Activated T-cell treated with anti-CD3 and anti-CD28 coated beads for 4 hours (primary cell): ENCODE results near the gene SYCE3.
"Not testable (repeated sequence)": the region's sequence is repeated elsewhere in the genome, so short reads cannot be mapped to it uniquely, and the experiment has no call there.

Source experiments
- DNase-seq: peaks from one replicate; pipeline ENCODE4 v3.0.0-alpha.2; 2020

SYCE3 gene

GRCh38 chr22:50562523-50563412 is at the start of gene SYCE3:
Gene SYCE3, minus strand, starts transcription at chr22:50562919. Its CDS starts 6,514 bp downstream, at chr22:50556405.
- DNase-seq, result peak; percentile 96

- no peak for DNase-seq
Measured at GRCh38 chr22:50612168-50612527, 49.4 kb upstream of the SYCE3 start.

- DNase-seq, result no peak
Measured at GRCh38 chr22:50611341-50612060, 48.8 kb upstream of the SYCE3 start.

- no peak for DNase-seq
Measured at GRCh38 chr22:50610581-50610980, 47.9 kb upstream of the SYCE3 start.

GRCh38 chr22:50610041-50610451 is 47.3 kb upstream of the SYCE3 start:
- no peak for DNase-seq

GRCh38 chr22:50609599-50609998 is 46.9 kb upstream of the SYCE3 start:
- DNase-seq, result no peak

GRCh38 chr22:50608996-50609395 is 46.3 kb upstream of the SYCE3 start:
- no peak for DNase-seq

GRCh38 chr22:50608058-50608840 is 45.5 kb upstream of the SYCE3 start:
- not testable (repeated sequence) for DNase-seq

GRCh38 chr22:50607659-50608020 is 44.9 kb upstream of the SYCE3 start:
- no peak for DNase-seq

GRCh38 chr22:50606946-50607658 is 44.4 kb upstream of the SYCE3 start:
- DNase-seq, result no peak

GRCh38 chr22:50606165-50606945 is 43.6 kb upstream of the SYCE3 start:
- DNase-seq, result no peak

GRCh38 chr22:50605613-50606074 is 42.9 kb upstream of the SYCE3 start:
- no peak for DNase-seq

- no peak for DNase-seq
Measured at GRCh38 chr22:50605002-50605612, 42.4 kb upstream of the SYCE3 start.

- DNase-seq, result no peak
Measured at GRCh38 chr22:50604256-50605001, 41.7 kb upstream of the SYCE3 start.

GRCh38 chr22:50603511-50604255 is 41.0 kb upstream of the SYCE3 start:
- no peak for DNase-seq

GRCh38 chr22:50602338-50602700 is 39.6 kb upstream of the SYCE3 start:
- no peak for DNase-seq

- DNase-seq, result no peak
Measured at GRCh38 chr22:50601669-50602337, 39.1 kb upstream of the SYCE3 start.

GRCh38 chr22:50600967-50601668 is 38.4 kb upstream of the SYCE3 start:
- no peak for DNase-seq

GRCh38 chr22:50600538-50600937 is 37.8 kb upstream of the SYCE3 start, which contains the start of gene MAPK8IP2:
Gene MAPK8IP2, plus strand, starts transcription at chr22:50600793. Its CDS starts 26 bp downstream, at chr22:50600819.
- no peak for DNase-seq
